DND-41 (cell line): ENCODE data around the gene ACSM3.

ENCODE experiments used
- EZH2 ChIP-seq: IDR thresholded peaks from 3 replicates; pipeline ENCODE4 v1.6.1; 2012; ENCODE audit warnings: borderline replicate concordance, low read depth, mild to moderate bottlenecking, moderate library complexity, low read length, inconsistent platforms; ENCODE audit not compliant: severe bottlenecking
- TF ChIP-seq, protein P1 (sequence below): IDR thresholded peaks from 2 replicates; pipeline ENCODE4 v1.5.1; 2012; ENCODE audit warnings: borderline replicate concordance, low read length, moderate library complexity, mild to moderate bottlenecking; ENCODE audit not compliant: poor library complexity, severe bottlenecking; ENCODE audit errors: extremely low read depth

DNA sequence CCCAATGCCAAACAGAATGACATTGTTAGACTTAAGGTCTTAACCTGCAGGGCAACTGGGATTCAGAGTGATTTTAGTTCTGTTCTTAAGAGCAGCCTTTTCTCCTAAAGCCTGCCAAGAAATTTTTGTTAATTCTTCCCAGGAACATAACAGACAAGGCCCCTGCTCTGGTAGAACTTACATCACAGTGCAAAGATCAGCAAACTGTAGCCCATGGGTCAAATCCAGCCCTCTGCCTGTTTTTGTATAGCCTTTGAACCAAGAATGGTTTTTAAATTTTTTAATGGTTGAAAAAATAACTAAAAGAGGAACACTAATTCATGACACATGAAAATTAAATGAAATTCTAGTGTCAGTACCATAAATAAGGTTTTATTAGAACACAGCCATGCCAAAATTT, 3.8 kb downstream of the ACSM3 start:
- TF ChIP-seq, protein P1, sequence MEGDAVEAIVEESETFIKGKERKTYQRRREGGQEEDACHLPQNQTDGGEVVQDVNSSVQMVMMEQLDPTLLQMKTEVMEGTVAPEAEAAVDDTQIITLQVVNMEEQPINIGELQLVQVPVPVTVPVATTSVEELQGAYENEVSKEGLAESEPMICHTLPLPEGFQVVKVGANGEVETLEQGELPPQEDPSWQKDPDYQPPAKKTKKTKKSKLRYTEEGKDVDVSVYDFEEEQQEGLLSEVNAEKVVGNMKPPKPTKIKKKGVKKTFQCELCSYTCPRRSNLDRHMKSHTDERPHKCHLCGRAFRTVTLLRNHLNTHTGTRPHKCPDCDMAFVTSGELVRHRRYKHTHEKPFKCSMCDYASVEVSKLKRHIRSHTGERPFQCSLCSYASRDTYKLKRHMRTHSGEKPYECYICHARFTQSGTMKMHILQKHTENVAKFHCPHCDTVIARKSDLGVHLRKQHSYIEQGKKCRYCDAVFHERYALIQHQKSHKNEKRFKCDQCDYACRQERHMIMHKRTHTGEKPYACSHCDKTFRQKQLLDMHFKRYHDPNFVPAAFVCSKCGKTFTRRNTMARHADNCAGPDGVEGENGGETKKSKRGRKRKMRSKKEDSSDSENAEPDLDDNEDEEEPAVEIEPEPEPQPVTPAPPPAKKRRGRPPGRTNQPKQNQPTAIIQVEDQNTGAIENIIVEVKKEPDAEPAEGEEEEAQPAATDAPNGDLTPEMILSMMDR, result no peak
- no peak for TF ChIP-seq EZH2
